Measurements from ENCODE around the gene MYORG. TPM values are rescaled to one million over a fixed set of nuclear protein-coding genes. Genes with fewer than 3 reads are reported as not detected.
"Not testable (repeated sequence)": the region's sequence is repeated elsewhere in the genome, so short reads cannot be mapped to it uniquely, and the experiment has no call there.

Gene MYORG
- total RNA-seq, 2 donors from 2014 or later, result 2.2 to 4.6 TPM

- H3K36me3 Mint-ChIP-seq, result peaks cover 13 to 14% of the 10 kb centered on the region in 2 donors
- ATAC-seq (no peak), DNase-seq (ENCODE audit: low spot score in 2 of 2) (no peak)
- no peaks in the 10 kb centered on the region for H3K9me3 Mint-ChIP-seq
- H3K27ac Mint-ChIP-seq, result no peak overlapping the region
Measured at GRCh38 chr9:34374905-34375552, 1.7 kb downstream of the MYORG start.

GRCh38 chr9:34374339-34374738, 2.4 kb downstream of the MYORG start:
- H3K27ac Mint-ChIP-seq, result peak overlapping the region in 1 of 2 donors; percentile 9
- ATAC-seq, result no peak
- peaks cover 13 to 15% of the 10 kb centered on the region in 2 donors for H3K36me3 Mint-ChIP-seq
- no peak for DNase-seq (ENCODE audit: low spot score in 2 of 2)
- H3K9me3 Mint-ChIP-seq, result no peaks in the 10 kb centered on the region

- ATAC-seq, result no peak
- no peak for DNase-seq (ENCODE audit: low spot score in 2 of 2)
- Mint-ChIP-seq H3K27ac (peak overlapping the region in 1 of 2 donors; percentile 9), H3K9me3 (no peaks in the 10 kb centered on the region), H3K36me3 (peaks cover 13 to 17% of the 10 kb centered on the region in 2 donors)
Measured at GRCh38 chr9:34373749-34374148, 2.9 kb downstream of the MYORG start.

GRCh38 chr9:34372467-34373011, 4.2 kb downstream of the MYORG start:
- Mint-ChIP-seq H3K36me3 (peaks cover 16 to 29% of the 10 kb centered on the region in 2 donors), H3K27ac (peak overlapping the region in 1 of 2 donors; percentile 55), H3K9me3 (peaks cover 0 to under 1% of the 10 kb centered on the region in 2 donors)
- DNase-seq (ENCODE audit: low spot score in 2 of 2), result no peak
- ATAC-seq, result no peak

GRCh38 chr9:34371886-34372466, 4.7 kb downstream of the MYORG start:
- Mint-ChIP-seq H3K36me3 (peaks cover 18 to 34% of the 10 kb centered on the region in 2 donors), H3K27ac (no peak overlapping the region), H3K9me3 (peaks cover 0 to 6% of the 10 kb centered on the region in 2 donors)
- DNase-seq (ENCODE audit: low spot score in 2 of 2) (no peak), ATAC-seq (no peak)

GRCh38 chr9:34370970-34371880, 5.5 kb downstream of the MYORG start:
- Mint-ChIP-seq H3K27ac (no peak overlapping the region), H3K9me3 (peaks cover 0 to 12% of the 10 kb centered on the region in 2 donors), H3K36me3 (peaks cover 18 to 41% of the 10 kb centered on the region in 2 donors)
- peak in 1 of 2 donors; percentile 24 for ATAC-seq
- no peak for DNase-seq (ENCODE audit: low spot score in 2 of 2)

- ATAC-seq, result peak in 1 of 2 donors; percentile 28
- Mint-ChIP-seq H3K9me3 (peaks cover 0 to 12% of the 10 kb centered on the region in 2 donors), H3K27ac (peak overlapping the region in 1 of 2 donors; percentile 65), H3K36me3 (peaks cover 18 to 45% of the 10 kb centered on the region in 2 donors)
- DNase-seq (ENCODE audit: low spot score in 2 of 2), result no peak
Measured at GRCh38 chr9:34370335-34370969, 6.2 kb downstream of the MYORG start.

GRCh38 chr9:34369636-34370035, 7.1 kb downstream of the MYORG start:
- peaks cover 0 to 12% of the 10 kb centered on the region in 2 donors for H3K9me3 Mint-ChIP-seq
- H3K27ac Mint-ChIP-seq, result peak overlapping the region in 1 of 2 donors; percentile 65
- no peak for DNase-seq (ENCODE audit: low spot score in 2 of 2)
- ATAC-seq, result no peak
- H3K36me3 Mint-ChIP-seq, result peaks cover 18 to 45% of the 10 kb centered on the region in 2 donors

GRCh38 chr9:34368796-34369195, 7.9 kb downstream of the MYORG start:
- H3K27ac Mint-ChIP-seq; DNase-seq (ENCODE audit: low spot score in 2 of 2); ATAC-seq: not testable (repeated sequence)
- peaks cover 18 to 45% of the 10 kb centered on the region in 2 donors for H3K36me3 Mint-ChIP-seq
- peaks cover 0 to 12% of the 10 kb centered on the region in 2 donors for H3K9me3 Mint-ChIP-seq

- not testable (repeated sequence) for DNase-seq (ENCODE audit: low spot score in 2 of 2); ATAC-seq; H3K27ac Mint-ChIP-seq
- Mint-ChIP-seq H3K36me3 (peaks cover 18 to 45% of the 10 kb centered on the region in 2 donors), H3K9me3 (peaks cover 0 to 12% of the 10 kb centered on the region in 2 donors)
Measured at GRCh38 chr9:34367751-34368410, 8.8 kb downstream of the MYORG start.

GRCh38 chr9:34366365-34366764, 10.3 kb downstream of the MYORG start:
- no peak for DNase-seq (ENCODE audit: low spot score in 2 of 2)
- H3K27ac Mint-ChIP-seq, result no peak overlapping the region
- peaks cover 11 to 45% of the 10 kb centered on the region in 2 donors for H3K36me3 Mint-ChIP-seq
- no peak for ATAC-seq
- H3K9me3 Mint-ChIP-seq, result peaks cover 0 to 12% of the 10 kb centered on the region in 2 donors

- Mint-ChIP-seq H3K27ac (no peak overlapping the region), H3K36me3 (peaks cover 5 to 34% of the 10 kb centered on the region in 2 donors), H3K9me3 (peaks cover 0 to 12% of the 10 kb centered on the region in 2 donors)
- DNase-seq (ENCODE audit: low spot score in 2 of 2) (no peak), ATAC-seq (no peak)
Measured at GRCh38 chr9:34365282-34365681, 11.4 kb downstream of the MYORG start.

- no peak for DNase-seq (ENCODE audit: low spot score in 2 of 2)
- Mint-ChIP-seq H3K36me3 (peaks cover 5 to 29% of the 10 kb centered on the region in 2 donors), H3K9me3 (peaks cover 0 to 12% of the 10 kb centered on the region in 2 donors), H3K27ac (no peak overlapping the region)
- peak in 1 of 2 donors; percentile 80 for ATAC-seq
Measured at GRCh38 chr9:34363619-34364351, 12.9 kb downstream of the MYORG start.

GRCh38 chr9:34362614-34363214, 14.0 kb downstream of the MYORG start:
- Mint-ChIP-seq H3K27ac (peak overlapping the region in 1 of 2 donors; percentile 46), H3K36me3 (peaks cover 4 to 18% of the 10 kb centered on the region in 2 donors), H3K9me3 (peaks cover 0 to 12% of the 10 kb centered on the region in 2 donors)
- DNase-seq (ENCODE audit: low spot score in 2 of 2), result no peak
- no peak for ATAC-seq

GRCh38 chr9:34352957-34353356, 23.7 kb downstream of the MYORG start:
- not testable (repeated sequence) for H3K27ac Mint-ChIP-seq; H3K9me3 Mint-ChIP-seq; DNase-seq (ENCODE audit: low spot score in 2 of 2); ATAC-seq
- peaks cover 12 to 13% of the 10 kb centered on the region in 2 donors for H3K36me3 Mint-ChIP-seq

All from activated naive CD4-positive, alpha-beta T cell treated with anti-CD3 and anti-CD28 coated beads, Interleukin-2, amount 50 U/mL, for 72 hours (primary cell).